AG09319 (cell line): ENCODE measurements around the gene PHF5A.

ENCODE experiments used
- DNase-seq: peaks from one replicate; pipeline ENCODE4 v3.0.0-alpha.2; 2010; ENCODE audit warnings: low read depth; ENCODE audit errors: extremely low read depth
- TF ChIP-seq, protein P1 (sequence below): IDR thresholded peaks from 2 replicates; pipeline ENCODE4 v1.5.1; 2011; ENCODE audit warnings: low read depth, mild to moderate bottlenecking, inconsistent platforms, low read length, moderate library complexity

Gene PHF5A

GRCh38 chr22:41511521-41511968 lies 43.1 kb upstream of the PHF5A start:
- no peak for DNase-seq

DNA sequence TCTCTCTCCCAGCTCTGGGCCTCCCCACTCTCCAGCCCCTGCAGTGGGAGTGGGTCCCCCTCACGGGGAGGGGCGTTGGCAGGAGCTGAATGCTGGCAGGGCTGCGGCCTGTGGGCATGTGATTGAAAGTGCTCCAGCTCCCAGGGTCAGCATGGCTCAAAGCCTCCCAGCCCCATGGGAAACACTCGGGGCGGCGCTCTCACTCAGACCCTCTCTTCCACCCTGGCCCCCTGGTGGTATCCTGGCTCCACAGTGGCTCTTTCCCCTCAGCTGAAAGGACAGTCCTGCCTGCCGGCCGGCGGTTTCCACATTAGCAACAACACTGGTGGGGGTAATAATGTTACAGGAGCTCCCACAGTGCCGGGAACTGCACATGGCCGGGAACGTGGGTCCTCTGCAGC lies 40.3 kb upstream of the PHF5A start:
- TF ChIP-seq, protein P1, sequence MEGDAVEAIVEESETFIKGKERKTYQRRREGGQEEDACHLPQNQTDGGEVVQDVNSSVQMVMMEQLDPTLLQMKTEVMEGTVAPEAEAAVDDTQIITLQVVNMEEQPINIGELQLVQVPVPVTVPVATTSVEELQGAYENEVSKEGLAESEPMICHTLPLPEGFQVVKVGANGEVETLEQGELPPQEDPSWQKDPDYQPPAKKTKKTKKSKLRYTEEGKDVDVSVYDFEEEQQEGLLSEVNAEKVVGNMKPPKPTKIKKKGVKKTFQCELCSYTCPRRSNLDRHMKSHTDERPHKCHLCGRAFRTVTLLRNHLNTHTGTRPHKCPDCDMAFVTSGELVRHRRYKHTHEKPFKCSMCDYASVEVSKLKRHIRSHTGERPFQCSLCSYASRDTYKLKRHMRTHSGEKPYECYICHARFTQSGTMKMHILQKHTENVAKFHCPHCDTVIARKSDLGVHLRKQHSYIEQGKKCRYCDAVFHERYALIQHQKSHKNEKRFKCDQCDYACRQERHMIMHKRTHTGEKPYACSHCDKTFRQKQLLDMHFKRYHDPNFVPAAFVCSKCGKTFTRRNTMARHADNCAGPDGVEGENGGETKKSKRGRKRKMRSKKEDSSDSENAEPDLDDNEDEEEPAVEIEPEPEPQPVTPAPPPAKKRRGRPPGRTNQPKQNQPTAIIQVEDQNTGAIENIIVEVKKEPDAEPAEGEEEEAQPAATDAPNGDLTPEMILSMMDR = no peak; the same call in 1 of the 2 replicates
- DNase-seq = no peak

More at GRCh38 chr22:41511521-41511968, 43.1 kb upstream of the PHF5A start:
- TF ChIP-seq, protein P1 = no peak

DNA sequence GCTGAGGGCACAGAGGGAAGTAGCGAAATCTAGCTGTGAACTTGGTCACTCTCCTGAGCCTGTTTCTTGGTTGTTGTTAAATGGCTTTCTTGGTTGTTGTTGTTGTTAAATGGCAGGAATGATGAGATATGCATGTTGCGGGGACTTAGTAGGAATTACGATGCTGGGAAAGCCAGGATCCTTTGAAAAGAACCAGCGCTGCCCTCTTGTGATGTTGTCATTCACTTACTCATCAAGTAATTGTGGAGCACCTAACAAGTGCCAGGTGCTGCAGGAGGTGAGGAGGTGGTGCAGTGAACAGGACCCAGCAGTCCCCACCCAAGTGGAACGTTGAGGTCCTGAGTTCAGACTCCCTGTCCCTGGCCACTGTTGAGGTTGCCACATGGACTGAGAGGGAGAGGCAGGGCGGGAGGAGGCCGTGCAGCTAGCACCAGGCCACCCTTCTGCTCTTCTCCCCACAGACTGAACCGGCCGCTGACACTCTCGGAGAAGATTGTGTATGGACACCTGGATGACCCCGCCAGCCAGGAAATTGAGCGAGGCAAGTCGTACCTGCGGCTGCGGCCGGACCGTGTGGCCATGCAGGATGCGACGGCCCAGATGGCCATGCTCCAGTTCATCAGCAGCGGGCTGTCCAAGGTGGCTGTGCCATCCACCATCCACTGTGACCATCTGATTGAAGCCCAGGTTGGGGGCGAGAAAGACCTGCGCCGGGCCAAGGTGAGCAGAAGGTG lies 39.0 kb upstream of the PHF5A start:
- TF ChIP-seq, protein P1 = no peak
- no peak for DNase-seq

- TF ChIP-seq, protein P1 = no peak
- no peak for DNase-seq
Observed at GRCh38 chr22:41505511-41506220, 37.2 kb upstream of the PHF5A start.

DNA sequence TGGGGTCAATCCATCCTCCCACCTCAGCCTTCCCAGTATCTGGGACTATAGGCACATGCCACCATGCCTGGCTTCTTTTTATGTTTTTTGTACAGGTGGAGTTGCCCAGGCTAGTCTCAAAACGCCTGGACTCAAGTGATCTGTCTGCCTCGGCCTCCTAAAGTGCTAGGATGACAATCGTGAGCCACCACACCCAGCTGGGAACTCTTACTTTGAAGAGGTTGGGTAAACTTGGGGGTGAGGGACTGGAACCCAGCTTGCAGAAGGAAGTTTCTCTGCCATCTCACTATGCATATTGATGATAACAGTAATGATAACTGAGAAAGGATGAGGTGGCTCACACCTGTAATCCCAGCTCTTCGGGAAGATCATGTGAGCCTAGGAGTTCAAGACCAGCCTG lies 36.3 kb upstream of the PHF5A start:
- DNase-seq = no peak
- TF ChIP-seq, protein P1 = no peak

GRCh38 chr22:41504397-41504796 lies 35.9 kb upstream of the PHF5A start:
- DNase-seq = no peak
- TF ChIP-seq, protein P1 = no peak

GRCh38 chr22:41501209-41501608 lies 32.7 kb upstream of the PHF5A start:
- DNase-seq = no peak
- TF ChIP-seq, protein P1 = peak; percentile 10
